HepG2 (cell line): ENCODE data around the gene HMCN2. TPM values are rescaled to one million over a fixed set of nuclear protein-coding genes. Genes with fewer than 3 reads are reported as not detected.

Source experiments
- ATAC-seq: fragments of 200-7000 bp; cut with Tn5 transposase; 3 replicates; pipeline ENCODE4 v1.9.1; 2020; ENCODE audit warnings: mild to moderate bottlenecking, moderate library complexity
- BruUV-seq: library from RNA; stranded (reverse); fragments of 400-500 nt; replicated peaks from 2 replicates; lab custom pipeline; 2021; lab: Mats Ljungman, UMichigan
- CTCF ChIA-PET: fragments of 300-600 bp; formaldehyde crosslinking; extraction: SDS; loops from one replicate; lab custom pipeline; 2021; ENCODE audit warnings: low total read pairs, inconsistent platforms, low intra/inter-chr PET ratio; lab: Yijun Ruan, JAX
- POLR2A ChIA-PET: fragments of 350-600 bp; sonication (Branson Sonifier 250); formaldehyde crosslinking; loops from one replicate; lab custom pipeline; 2020; ENCODE audit warnings: antibody characterized with exemption, inconsistent platforms; lab: Yijun Ruan, JAX
- DNase-seq: peaks from one replicate; pipeline ENCODE4 v3.0.0-alpha.2; 2015; ENCODE audit warnings: low spot score
- FAIRE-seq: peaks from 3 replicates; lab custom pipeline; 2011; peaks lifted over from hg19 to GRCh38; lab: Jason Lieb, UNC
- H2AFZ ChIP-seq: one replicate; pipeline ENCODE4 v1.6.1; 2011; ENCODE audit warnings: low read length, inconsistent platforms
- H3K27ac ChIP-seq: fragments of 300-600 bp; 3 replicates; pipeline ENCODE4 v1.8.0; 2011; ENCODE audit warnings: mixed run types, mild to moderate bottlenecking, mixed read lengths, low read length, inconsistent platforms; ENCODE audit not compliant: insufficient read depth; ENCODE audit errors: extremely low read length
- H3K27me3 ChIP-seq, 2 experiments: fragments of 200-600 bp in 1 of 2; 2 replicates in 1 of 2; 3 replicates in 1 of 2; pipeline versions ENCODE4 v1.6.0 to v1.8.0; 2011; ENCODE audit warnings: low read length in 2 of 2, mild to moderate bottlenecking in 2 of 2, moderate library complexity in 2 of 2, inconsistent platforms in 1 of 2; ENCODE audit not compliant: insufficient read depth in 2 of 2, control insufficient read depth in 1 of 2
- H3K36me3 ChIP-seq, 2 experiments: fragments of 200-600 bp in 1 of 2; replicated peaks in 1 of 2; 2 replicates in 1 of 2; 3 replicates in 1 of 2; pipeline versions ENCODE4 v1.5.1 to v1.8.0; 2011; ENCODE audit warnings: low read length in 2 of 2, inconsistent platforms in 1 of 2; ENCODE audit not compliant: insufficient read depth in 2 of 2, control insufficient read depth in 1 of 2
- H3K4me1 ChIP-seq: 2 replicates; pipeline ENCODE4 v1.5.1; 2012; ENCODE audit warnings: low read length, inconsistent platforms; ENCODE audit not compliant: insufficient read depth
- H3K4me2 ChIP-seq: 2 replicates; pipeline ENCODE4 v1.6.0; 2011; ENCODE audit warnings: low read depth, low read length, inconsistent platforms
- H3K4me3 ChIP-seq, 3 experiments: fragments of 200-600 bp in 1 of 3; sonication (generic), shearing (Covaris generic) in 1 of 3; replicated peaks in 1 of 3; 2 replicates each; pipeline ENCODE4 v1.5.1; 2011 to 2016; ENCODE audit warnings: low read length in 3 of 3, inconsistent platforms in 2 of 3, low read depth in 2 of 3, mild to moderate bottlenecking in 2 of 3, control low read depth in 1 of 3, mixed read lengths in 1 of 3; ENCODE audit not compliant: insufficient read depth in 1 of 3
- H3K79me2 ChIP-seq: one replicate; pipeline ENCODE4 v1.6.1; 2011; ENCODE audit warnings: low read length, inconsistent platforms; ENCODE audit not compliant: insufficient read depth
- H3K9ac ChIP-seq: 2 replicates; pipeline ENCODE4 v1.6.0; 2011; ENCODE audit warnings: mild to moderate bottlenecking, low read depth, low read length, inconsistent platforms; ENCODE audit not compliant: insufficient read depth
- H3K9me3 ChIP-seq: 2 replicates; pipeline ENCODE4 v1.5.1; 2012; ENCODE audit warnings: mild to moderate bottlenecking, low read length
- H4K20me1 ChIP-seq: 2 replicates; pipeline ENCODE4 v1.6.0; 2011; ENCODE audit warnings: inconsistent platforms, mild to moderate bottlenecking, low read length, moderate library complexity; ENCODE audit not compliant: insufficient read depth
- AGO2 ChIP-seq: fragments of 200-400 bp; formaldehyde crosslinking; optimal IDR thresholded peaks from 2 replicates; pipeline ENCODE3; 2017; ENCODE audit warnings: mild to moderate bottlenecking, low read depth, low read length, moderate library complexity
- DMAP1 ChIP-seq: IDR thresholded peaks from 2 replicates; pipeline ENCODE4 v1.6.1; 2016
- DRAP1 ChIP-seq: IDR thresholded peaks from 2 replicates; pipeline ENCODE4 v1.6.1; 2016; ENCODE audit warnings: missing genetic modification reagents, missing compliant biosample characterization
- RBM22 ChIP-seq: fragments of 200-400 bp; formaldehyde crosslinking; optimal IDR thresholded peaks from 2 replicates; pipeline ENCODE3; 2017; ENCODE audit warnings: mild to moderate bottlenecking, low read length, moderate library complexity
- USF2 ChIP-seq, 2 experiments: sonication (generic) in 1 of 2; formaldehyde crosslinking in 1 of 2; IDR thresholded peaks; 2 replicates each; pipeline versions ENCODE4 v1.5.1 to v1.6.1; 2011 to 2020; ENCODE audit warnings: borderline replicate concordance in 1 of 2, low read depth in 1 of 2, low read length in 1 of 2, mild to moderate bottlenecking in 1 of 2, missing genetic modification reagents in 1 of 2, moderate library complexity in 1 of 2
- ZFP41 ChIP-seq: sonication (generic); formaldehyde crosslinking; IDR thresholded peaks from 2 replicates; pipeline ENCODE4 v1.4.0; 2020; ENCODE audit warnings: mild to moderate bottlenecking, missing genetic modification reagents, borderline replicate concordance
- ZNF652 ChIP-seq: IDR thresholded peaks from 2 replicates; pipeline ENCODE4 v1.6.1; 2016; ENCODE audit warnings: low read depth, borderline replicate concordance
- ZSCAN21 ChIP-seq: sonication (generic); formaldehyde crosslinking; IDR thresholded peaks from 2 replicates; pipeline ENCODE4 v1.8.0; 2022; ENCODE audit warnings: mild to moderate bottlenecking, missing genetic modification reagents, moderate library complexity, borderline replicate concordance
- ZZZ3 ChIP-seq: sonication (generic); formaldehyde crosslinking; IDR thresholded peaks from 2 replicates; pipeline ENCODE4 v1.4.0; 2020; ENCODE audit warnings: missing genetic modification reagents, mild to moderate bottlenecking, borderline replicate concordance
- WGBS: methylation state at CpG from one replicate; pipeline ENCODE4 v1.1.6; 2017; ENCODE audit warnings: low lambda C conversion rate; 5-methylcytosine and 5-hydroxymethylcytosine counted together
- in situ Hi-C: cut with HindIII; loops from 2 replicates; pipeline ENCODE4 v1.10.0; 2017; ENCODE audit warnings: low pct_unique_long_range_greater_than_20kb; ENCODE audit not compliant: extremely low pct_ligation_motif_present
- intact Hi-C: fragments of 100-400 bp; cut with micrococcal nuclease; formaldehyde crosslinking; loops from one replicate; pipeline ENCODE4 v1.10.0; 2022; ENCODE audit not compliant: unreplicated experiment
- polyA plus RNA-seq, 8 experiments: library from polyadenylated mRNA; depleted of rRNA in 3 of 8; stranded (reverse) in 7 of 8; unstranded in 1 of 8; fragments of >200 nt; fragmentation: Illumina TruSeq in 4 of 8; extraction: Trizol in 4 of 8; gene quantifications; 2 replicates each; pipeline versions ENCODE4 v1.2.1 to v1.2.3, GENCODE V29; 2011 to 2016; ENCODE audit warnings: low read depth in 4 of 8, missing spikeins in 1 of 8, mixed read lengths in 1 of 8; ENCODE audit not compliant: insufficient read depth in 1 of 8
- total RNA-seq, 5 experiments: library from RNA; depleted of rRNA; stranded (reverse); fragments of >200 nt; fragmentation: Illumina TruSeq; extraction: Trizol; gene quantifications; 2 replicates each; pipeline ENCODE4 v1.2.3, GENCODE V29; 2016; ENCODE audit warnings: low read depth in 1 of 5

HMCN2 gene
- total and polyA plus RNA-seq, 2 of the 13 experiments (the other 11 are each of a cell fraction or from before 2014, with no cell fraction given): 0.09 TPM; not detected in 1

GRCh38 chr9:130476151-130476730, 210.7 kb downstream of the HMCN2 start:
- H3K27me3 ChIP-seq: no peaks in the 10 kb centered on the region
- no TSS peak for BruUV-seq
- WGBS: 96% methylated on average over 21 of the region's 21 CpGs
- in situ Hi-C loops: no loop called here
- TF ChIP-seq USF2 (IDR thresholded peaks at IDR 0.05; ENCODE audit: low read depth, low read length) (no peak), USF2 (CRISPR knock-in tag; IDR thresholded peaks at IDR 0.05; ENCODE audit: borderline replicate concordance) (no peak), ZSCAN21 (CRISPR knock-in tag) (no peak)
- no peak overlapping the region for H3K9ac ChIP-seq
- no peaks in the 10 kb centered on the region for H3K79me2 ChIP-seq
- ChIA-PET CTCF (no interaction called here), POLR2A (no interaction called here)
- H3K9me3 ChIP-seq: no peaks in the 10 kb centered on the region
- no peak for ATAC-seq
- H2AFZ ChIP-seq: no peak overlapping the region
- no peak overlapping the region for H3K4me3 ChIP-seq
- intact Hi-C loops: no loop called here
- DNase-seq: no peak
- no peak for FAIRE-seq
- no peaks in the 10 kb centered on the region for H4K20me1 ChIP-seq
- 0 out of 5 replicates have a peak, but pooled peaks cover 0 to 2% of the 10 kb centered on the region in 2 experiments for H3K36me3 ChIP-seq
- H3K4me1 ChIP-seq: no peaks in the 10 kb centered on the region
- no peak overlapping the region for H3K4me2 ChIP-seq
- H3K27ac ChIP-seq: no peak overlapping the region

GRCh38 chr9:130477564-130477963, 212.0 kb downstream of the HMCN2 start:
- Histone ChIP-seq H3K4me2 (no peak overlapping the region), H3K27me3 (no peaks in the 10 kb centered on the region), H3K4me1 (no peaks in the 10 kb centered on the region), H3K27ac (no peak overlapping the region), H3K9me3 (no peaks in the 10 kb centered on the region), H3K36me3 (no peaks in the 10 kb centered on the region), H3K4me3 (no peak overlapping the region), H2AFZ (no peak overlapping the region), H3K9ac (no peak overlapping the region), H3K79me2 (no peaks in the 10 kb centered on the region), H4K20me1 (no peaks in the 10 kb centered on the region)
- peak; percentile 52 for TF ChIP-seq AGO2
- no peak for TF ChIP-seq DMAP1 (CRISPR knock-in tag)
- TF ChIP-seq ZFP41 (CRISPR knock-in tag): no peak
- TF ChIP-seq ZZZ3: no peak
- no peak for TF ChIP-seq DRAP1 (CRISPR knock-in tag)
- no peak for TF ChIP-seq RBM22
- TF ChIP-seq ZNF652 (CRISPR knock-in tag): no peak
- WGBS: 97% methylated on average over 6 of the region's 12 CpGs
- ChIA-PET CTCF (no interaction called here), POLR2A (no interaction called here)
- intact Hi-C loops: no loop called here
- in situ Hi-C loops: no loop called here
- ATAC-seq (no peak), FAIRE-seq (no peak), DNase-seq (no peak)
- BruUV-seq: no TSS peak
